ENCODE measurements around the gene GMEB2.
"Not testable (repeated sequence)": the region's sequence is repeated elsewhere in the genome, so short reads cannot be mapped to it uniquely, and the experiment has no call there.

The GMEB2 gene

DNA sequence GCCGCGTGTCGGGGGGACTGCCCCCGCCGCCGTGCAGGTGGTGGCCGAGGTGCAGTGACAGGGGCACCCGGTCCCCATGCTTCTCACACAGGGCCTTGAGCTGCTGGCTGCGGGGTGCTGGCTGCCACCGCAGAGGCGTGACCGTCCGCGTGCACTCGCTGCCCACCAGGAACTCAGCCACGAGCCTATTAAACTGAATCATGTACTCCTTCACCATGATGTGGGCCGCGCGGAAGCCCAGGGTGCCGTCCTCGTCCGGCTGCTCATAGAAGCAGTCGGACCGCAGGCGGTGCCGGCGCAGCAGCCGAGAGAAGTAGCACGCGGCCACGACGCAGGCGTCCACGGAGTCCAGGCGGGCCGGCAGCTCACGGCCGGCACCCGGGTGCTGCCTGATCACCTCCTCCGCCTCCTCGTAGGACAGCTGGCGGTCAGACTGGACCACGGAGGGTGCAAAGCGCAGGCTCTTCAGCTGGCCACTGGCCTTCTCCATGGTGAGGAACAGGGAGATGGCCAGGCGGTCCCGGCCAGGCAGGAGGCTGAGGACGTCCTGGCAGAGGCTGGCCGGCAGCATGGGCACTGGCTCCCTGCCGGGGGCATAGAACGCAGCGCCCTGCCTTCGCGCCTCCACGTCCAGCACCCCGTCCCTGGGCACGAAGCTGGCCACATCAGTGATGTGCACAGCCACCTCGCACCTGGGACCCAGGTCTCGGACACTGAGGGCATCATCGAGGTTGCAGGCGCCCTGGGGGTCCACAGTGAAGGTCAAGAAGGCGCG, 62.7 kb downstream of the GMEB2 start:
- H3K27ac ChIP-seq, result no peak overlapping the region
- no peak for DNase-seq (ENCODE audit: low read depth, low spot score)

- DNase-seq (ENCODE audit: low read depth, low spot score), result no peak
- H3K27ac ChIP-seq, result no peak overlapping the region
Measured at GRCh38 chr20:63563225-63563935, 63.5 kb downstream of the GMEB2 start.

DNA sequence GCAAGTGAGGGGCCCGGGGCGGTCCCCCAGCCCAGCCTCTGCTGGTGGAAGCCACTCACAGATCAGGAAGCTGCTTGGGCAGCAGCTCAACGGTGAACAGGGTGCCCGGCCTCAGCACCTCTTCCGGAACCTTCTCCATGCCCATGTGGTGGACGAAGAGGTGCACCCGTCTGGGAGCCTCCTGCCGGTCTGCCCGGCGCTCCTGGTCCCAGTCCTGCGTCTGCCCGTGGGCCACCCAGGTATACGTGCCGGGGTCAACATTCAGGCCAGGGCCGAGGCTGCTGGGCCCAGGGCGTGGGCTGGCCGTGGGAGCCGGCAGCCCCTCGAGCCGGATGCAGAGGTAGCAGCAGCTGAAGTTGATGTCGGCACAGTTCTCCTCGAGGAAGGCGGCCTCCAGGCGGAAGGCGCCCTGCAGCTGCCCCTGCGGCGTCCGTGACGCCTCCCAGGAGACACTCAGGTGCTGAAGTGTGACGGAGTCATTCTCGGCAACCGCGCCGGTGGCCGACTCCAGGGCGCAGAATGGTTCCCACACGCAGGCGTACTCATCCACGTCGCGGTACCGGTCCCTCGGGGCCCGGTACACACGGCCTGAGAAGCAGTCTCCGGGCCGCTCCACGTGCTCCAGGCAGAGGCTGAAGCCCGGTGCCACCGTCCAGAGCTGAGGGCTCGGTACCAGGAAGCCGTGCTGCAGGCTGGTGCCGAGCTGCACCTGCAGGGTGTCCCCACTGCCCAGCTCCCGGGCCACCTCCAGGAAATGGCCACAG, 64.3 kb downstream of the GMEB2 start:
- DNase-seq (ENCODE audit: low read depth, low spot score), result no peak

DNA sequence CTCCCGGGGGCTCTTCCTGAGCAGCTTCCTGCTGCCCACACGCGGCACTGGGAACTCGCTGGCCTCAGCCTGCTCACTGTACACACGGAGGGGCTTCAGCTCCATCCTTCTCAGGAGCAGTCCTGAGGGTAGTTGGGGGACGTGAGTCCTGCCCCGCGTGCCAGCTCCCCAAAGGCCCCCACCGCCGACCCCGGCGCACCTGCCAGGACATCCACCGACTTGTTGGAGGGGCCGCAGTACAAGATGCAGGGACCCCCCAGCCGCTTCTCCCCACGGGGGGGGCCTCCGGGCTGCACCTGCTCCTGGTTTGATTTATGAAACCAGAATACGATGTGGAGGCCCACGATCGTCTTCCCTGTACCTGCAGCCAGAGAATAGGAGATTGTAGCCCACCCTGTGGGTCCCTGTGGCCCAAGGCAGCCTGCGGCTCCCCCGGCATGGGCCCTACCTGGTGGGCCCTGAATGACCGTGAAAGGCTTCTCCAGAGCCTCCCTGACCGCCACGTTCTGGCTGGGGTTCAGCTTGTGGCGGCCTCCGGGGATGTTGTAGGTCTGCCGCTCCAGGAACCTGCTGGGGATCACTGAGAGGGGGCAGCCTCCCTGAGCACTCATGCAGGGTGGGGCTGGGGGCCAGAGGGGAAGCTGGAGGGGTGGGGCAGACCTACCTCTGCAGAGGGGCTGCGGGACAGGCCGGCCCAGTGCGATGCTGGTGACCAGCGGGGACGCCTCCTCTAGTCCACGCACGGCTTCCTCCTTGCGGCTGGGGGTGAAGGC, 65.1 kb downstream of the GMEB2 start:
- H3K27ac ChIP-seq, result no peak overlapping the region
- DNase-seq (ENCODE audit: low read depth, low spot score), result no peak

More for the DNA sequence above, 64.3 kb downstream of the GMEB2 start:
- no peak overlapping the region for H3K27ac ChIP-seq

- DNase-seq (ENCODE audit: low read depth, low spot score), result no peak
Measured at GRCh38 chr20:63560856-63561609, 65.9 kb downstream of the GMEB2 start.

DNA sequence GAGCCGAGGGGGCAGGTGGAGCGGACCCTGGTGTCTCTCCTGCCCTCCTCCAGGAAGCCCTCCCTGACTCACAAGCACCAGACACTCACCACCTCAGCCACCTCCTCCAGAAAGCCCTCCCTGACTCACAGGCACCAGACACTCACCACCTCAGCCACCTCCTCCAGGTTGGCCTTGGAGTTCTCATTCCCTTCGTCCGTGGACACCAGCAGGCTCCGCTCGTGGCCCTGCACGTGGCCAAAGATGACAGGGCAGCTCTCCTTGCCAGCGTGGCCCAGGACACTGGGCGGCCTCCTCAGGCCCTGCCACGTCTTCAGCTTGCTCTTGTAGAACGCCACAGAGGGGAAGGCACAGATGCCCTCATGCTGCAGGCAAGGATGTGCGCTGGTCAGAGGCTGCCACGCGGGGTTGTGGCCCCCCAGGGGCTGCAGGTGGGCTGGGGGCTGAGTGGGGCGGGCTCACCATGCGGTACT, 66.5 kb downstream of the GMEB2 start:
- H3K27ac ChIP-seq, result no peak overlapping the region
- DNase-seq (ENCODE audit: low read depth, low spot score), result no peak

More at GRCh38 chr20:63560856-63561609, 65.9 kb downstream of the GMEB2 start:
- H3K27ac ChIP-seq, result no peak overlapping the region

DNA sequence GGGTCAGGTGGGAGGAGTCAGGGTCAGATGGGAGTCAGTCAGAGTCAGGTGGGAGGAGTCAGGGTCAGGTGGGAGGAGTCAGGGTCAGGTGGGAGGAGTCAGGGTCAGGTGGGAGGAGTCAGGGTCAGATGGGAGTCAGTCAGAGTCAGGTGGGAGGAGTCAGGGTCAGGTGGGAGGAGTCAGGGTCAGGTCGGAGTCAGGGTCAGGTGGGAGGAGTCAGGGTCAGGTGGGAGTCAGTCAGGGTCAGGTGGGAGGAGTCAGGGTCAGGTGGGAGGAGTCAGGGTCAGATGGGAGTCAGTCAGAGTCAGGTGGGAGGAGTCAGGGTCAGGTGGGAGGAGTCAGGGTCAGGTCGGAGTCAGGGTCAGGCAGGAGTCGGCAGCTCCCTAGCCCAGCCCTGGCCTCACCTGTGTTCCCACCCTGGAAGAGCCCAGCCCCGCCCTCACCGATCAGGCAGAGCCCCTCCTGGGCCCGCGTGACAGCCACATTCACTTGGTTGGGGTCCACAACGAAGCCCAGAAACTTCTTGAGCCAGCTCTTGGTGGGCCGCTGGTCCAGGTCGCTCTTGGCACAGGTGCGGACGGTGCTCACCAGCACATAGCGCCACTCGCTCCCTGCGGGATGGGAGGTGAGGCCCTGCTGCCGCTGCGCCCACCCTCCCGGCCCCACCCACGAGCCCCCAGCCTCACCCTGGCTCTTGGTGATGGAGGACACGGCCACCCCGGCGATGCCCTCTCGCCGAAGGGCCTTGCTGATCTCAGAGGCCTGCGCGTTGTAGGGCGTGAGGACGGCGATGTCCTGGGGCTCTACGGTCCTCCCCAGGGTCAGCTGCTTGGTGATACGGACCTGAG, 67.2 kb downstream of the GMEB2 start:
- not testable (repeated sequence) for DNase-seq (ENCODE audit: low read depth, low spot score); H3K27ac ChIP-seq

- DNase-seq (ENCODE audit: low read depth, low spot score), result no peak
- H3K27ac ChIP-seq, result no peak overlapping the region
Measured at GRCh38 chr20:63558804-63559484, 68.0 kb downstream of the GMEB2 start.

DNA sequence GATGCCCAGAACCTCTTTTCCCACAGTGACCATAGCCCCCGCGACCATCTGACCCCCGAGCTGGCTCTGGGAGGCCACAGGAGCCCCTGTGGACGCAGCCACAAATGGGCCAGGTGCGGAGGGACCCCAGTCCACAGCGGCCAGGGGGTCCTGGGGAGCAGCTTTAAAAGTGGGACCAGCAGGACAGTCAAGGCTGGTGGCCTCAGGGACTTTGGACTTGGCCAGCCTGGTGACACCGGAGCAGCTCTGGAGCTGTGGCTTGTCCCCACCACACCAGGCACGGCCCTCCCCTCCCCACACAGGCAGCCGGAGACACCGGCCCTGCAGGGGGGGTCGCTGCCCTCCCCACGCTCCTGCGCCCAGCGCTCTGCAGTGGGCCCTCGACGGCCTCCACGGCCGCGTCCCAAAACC, 69.4 kb downstream of the GMEB2 start:
- no peak for DNase-seq (ENCODE audit: low read depth, low spot score)
- no peak overlapping the region for H3K27ac ChIP-seq

DNA sequence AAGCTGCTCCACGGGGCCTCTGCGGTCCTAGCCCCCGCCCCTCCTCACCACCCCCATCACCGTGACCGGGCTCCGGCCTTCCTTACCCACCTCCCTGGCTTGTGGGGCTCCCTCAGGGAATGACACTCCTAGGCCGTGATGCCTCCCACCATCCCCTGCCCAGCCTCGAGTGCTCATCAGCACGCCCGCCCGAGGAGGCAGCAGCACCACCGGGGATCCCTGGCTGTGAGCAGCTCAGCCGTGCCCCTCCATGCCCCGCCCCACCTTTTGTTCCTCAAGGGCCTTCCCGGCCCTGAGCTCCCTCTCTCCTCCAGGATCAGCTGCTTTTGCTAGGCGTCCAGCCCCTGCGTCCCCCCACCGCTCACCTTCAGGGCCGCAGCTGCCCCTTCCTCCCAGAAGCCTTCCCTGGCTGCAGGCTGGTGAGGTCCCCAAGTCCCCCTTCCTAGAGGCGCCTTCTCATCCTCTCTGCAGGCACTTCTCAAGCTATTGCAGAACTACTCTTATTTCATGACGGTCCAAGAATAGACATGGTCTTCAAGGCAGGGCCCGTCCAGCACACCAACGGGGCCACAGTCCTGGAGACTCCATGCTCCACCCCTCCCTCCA, 69.9 kb downstream of the GMEB2 start:
- DNase-seq (ENCODE audit: low read depth, low spot score), result no peak
- H3K27ac ChIP-seq, result no peak overlapping the region

- no peak overlapping the region for H3K27ac ChIP-seq
- no peak for DNase-seq (ENCODE audit: low read depth, low spot score)
Measured at GRCh38 chr20:63555661-63556381, 71.1 kb downstream of the GMEB2 start.

DNA sequence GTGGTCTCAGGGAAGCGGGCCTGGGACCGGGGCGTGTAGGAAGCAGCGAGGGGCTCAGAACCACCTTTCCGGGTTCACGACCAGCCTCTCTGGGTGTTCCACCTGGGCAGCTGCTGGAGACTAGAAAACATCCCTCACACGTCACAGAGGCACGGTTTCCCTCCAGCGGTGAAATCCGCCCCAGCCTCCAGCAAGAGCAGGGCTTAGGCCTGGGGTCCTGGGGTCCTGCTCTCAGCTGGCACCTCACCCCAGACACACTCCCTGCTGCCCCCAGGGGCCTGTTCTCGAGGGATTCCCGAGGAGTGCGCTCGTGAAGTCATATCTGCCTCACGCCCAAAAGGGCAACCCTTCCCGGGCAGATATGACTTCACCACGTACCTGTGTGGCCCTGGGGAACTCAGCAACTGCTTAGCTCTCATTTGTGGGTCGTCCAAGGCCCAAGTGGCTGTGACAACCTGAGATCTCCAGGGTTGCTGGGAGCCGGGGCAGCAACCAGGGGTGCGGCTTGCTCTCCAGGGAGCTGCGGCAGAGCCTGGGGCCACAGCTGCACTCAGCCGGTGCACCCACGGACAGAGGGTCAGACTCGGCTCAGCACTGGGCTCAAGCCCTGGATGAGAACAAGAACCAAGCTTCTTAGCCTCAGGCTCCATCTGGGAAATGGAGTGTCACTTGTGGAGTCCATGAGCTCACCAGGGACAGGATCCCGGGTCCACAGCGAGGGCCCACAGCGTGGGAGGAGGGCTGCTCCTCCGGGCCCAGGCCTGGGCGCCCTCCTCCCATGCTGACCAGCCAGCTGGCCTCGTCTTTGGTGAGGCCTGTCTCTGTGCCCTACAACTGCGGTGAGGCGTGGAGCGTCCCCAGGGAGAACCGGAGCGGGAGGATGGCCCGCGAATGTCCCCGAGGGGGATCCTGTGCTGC, 72.3 kb downstream of the GMEB2 start:
- peak overlapping the region; percentile 62 for H3K27ac ChIP-seq
- no peak for DNase-seq (ENCODE audit: low read depth, low spot score)

DNA sequence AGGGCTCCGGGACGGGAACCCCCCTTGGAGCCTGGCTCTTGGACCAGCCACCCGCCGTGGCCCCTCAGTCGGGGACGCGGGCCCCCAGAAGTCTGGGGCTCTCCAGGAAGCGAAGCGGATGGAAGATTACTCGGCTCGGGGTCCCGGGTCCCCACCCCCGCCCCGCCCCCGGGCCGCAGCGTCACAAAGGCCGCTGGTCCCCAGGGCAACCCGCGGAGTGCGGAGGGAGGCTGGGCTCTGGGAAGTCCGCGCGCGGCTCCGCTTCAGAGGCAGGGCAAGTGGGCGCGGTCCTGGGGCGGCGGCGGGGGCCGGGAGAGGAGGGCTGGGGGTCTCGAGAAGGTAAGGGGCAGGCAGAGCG, 73.0 kb downstream of the GMEB2 start, which contains the start of gene FNDC11:
Gene FNDC11 (plus strand): TSS at position 227 of the 358 bp plus-strand sequence. CDS start 1,505 bp downstream, outside the sequence.
- peak within 1 kb of the TSS; percentile 62 for H3K27ac ChIP-seq
- no peak for DNase-seq (ENCODE audit: low read depth, low spot score)

DNA sequence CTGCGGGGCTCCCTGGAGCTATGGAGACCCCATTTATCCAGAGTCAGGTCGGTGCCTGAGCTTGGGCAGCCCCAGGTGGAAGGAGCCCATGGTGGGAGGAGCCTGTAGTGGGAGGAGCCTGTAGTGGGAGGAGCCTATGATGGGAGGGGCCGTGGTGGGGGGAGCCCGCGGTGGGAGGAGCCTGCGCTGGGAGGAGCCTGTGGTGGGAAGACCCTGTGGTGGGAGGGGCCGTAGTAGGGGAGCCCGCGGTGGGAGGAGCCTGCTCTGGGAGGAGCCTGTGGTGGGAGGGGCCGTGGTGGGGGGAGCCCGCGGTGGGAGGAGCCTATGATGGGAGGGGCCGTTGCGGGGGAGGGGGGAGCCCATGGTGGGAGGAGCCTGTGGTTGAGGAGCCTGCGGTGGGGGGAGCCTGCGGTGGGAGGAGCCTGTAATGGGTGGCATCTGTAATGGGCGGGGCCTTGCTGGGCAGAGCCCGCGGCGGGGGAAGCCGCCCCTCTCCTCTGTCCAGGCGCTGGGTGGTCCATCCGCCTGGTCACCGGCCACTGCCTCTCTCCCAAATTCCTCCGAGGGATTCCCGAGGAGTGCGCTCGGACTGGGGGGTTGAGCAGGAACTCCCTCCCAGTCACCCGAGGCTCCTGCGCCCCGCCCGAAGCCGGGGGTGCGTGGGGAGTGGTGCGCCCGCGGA, 73.5 kb downstream of the GMEB2 start:
- DNase-seq (ENCODE audit: low read depth, low spot score), result no peak
- peak overlapping the region; percentile 62 for H3K27ac ChIP-seq
